HCT116 (cell line): ENCODE data around the gene KHDRBS1. TPM values are rescaled to one million over a fixed set of nuclear protein-coding genes. Genes with fewer than 3 reads are reported as not detected.

Experiments used
- ATAC-seq: fragments of 200-7000 bp; cut with Tn5 transposase; 2 replicates; pipeline ENCODE4 v1.9.1; 2020; ENCODE audit warnings: mild to moderate bottlenecking, moderate library complexity
- BruUV-seq: library from RNA; stranded (reverse); fragments of 400-500 nt; replicated peaks from 2 replicates; lab custom pipeline; 2021; lab: Mats Ljungman, UMichigan
- CTCF ChIA-PET: fragments of 300-600 bp; sonication (Branson Sonifier 250); formaldehyde crosslinking; loops from one replicate; lab custom pipeline; 2021; ENCODE audit warnings: antibody characterized with exemption; lab: Charles Lee
- POLR2A ChIA-PET: fragments of 300-600, 350-600 bp; sonication (Branson Sonifier 250); formaldehyde crosslinking; loops from one replicate; lab custom pipeline; 2021; ENCODE audit warnings: antibody characterized with exemption; lab: Charles Lee
- RAD21 ChIA-PET, 2 experiments: fragments of 300-600 bp; sonication (Branson Sonifier 250); formaldehyde crosslinking; loops; one replicate each; lab custom pipeline; 2023; ENCODE audit warnings: low total read pairs in 2 of 2; ENCODE audit not compliant: uncharacterized antibody in 2 of 2, unreplicated experiment in 2 of 2, low non-redundant PET in 1 of 2; lab: Charles Lee
- DNase-seq: peaks from one replicate; pipeline ENCODE4 v3.0.0-alpha.2; 2010; ENCODE audit warnings: low read depth, low spot score
- H2AFZ ChIP-seq: fragments of 200-600 bp; shearing (Covaris generic), sonication (generic); 2 replicates; pipeline ENCODE4 v1.6.1; 2017; ENCODE audit warnings: low read depth, mixed run types, mixed read lengths, antibody characterized with exemption, low read length; ENCODE audit not compliant: poor library complexity, severe bottlenecking
- H3K27ac ChIP-seq: 2 replicates; pipeline ENCODE4 v1.5.1; 2012; ENCODE audit warnings: low read depth, low read length
- H3K27me3 ChIP-seq: fragments of 200-600 bp; sonication (generic); 2 replicates; pipeline ENCODE4 v1.6.1; 2016; ENCODE audit warnings: mixed run types, low read length, mixed read lengths; ENCODE audit not compliant: insufficient read depth
- H3K36me3 ChIP-seq, 2 experiments: fragments of 200-500 bp in 1 of 2; fragments of 200-600 bp in 1 of 2; sonication (Bioruptor generic) in 1 of 2; sonication (generic) in 1 of 2; 2 replicates each; pipeline versions ENCODE4 v1.5.1 to v1.6.1; 2014 to 2016; ENCODE audit warnings: low read length in 2 of 2, inconsistent platforms in 1 of 2, mixed read lengths in 1 of 2, mixed run types in 1 of 2; ENCODE audit not compliant: insufficient read depth in 2 of 2, control insufficient read depth in 1 of 2
- H3K4me1 ChIP-seq, 2 experiments: fragments of 200-600 bp in 1 of 2; sonication (generic) in 1 of 2; 2 replicates each; pipeline versions ENCODE4 v1.5.1 to v1.6.1; 2012 to 2017; ENCODE audit warnings: low read length in 2 of 2, inconsistent platforms in 1 of 2, mild to moderate bottlenecking in 1 of 2, mixed read lengths in 1 of 2, mixed run types in 1 of 2, moderate library complexity in 1 of 2; ENCODE audit not compliant: insufficient read depth in 2 of 2, control insufficient read depth in 1 of 2
- H3K4me2 ChIP-seq: fragments of 200-600 bp; sonication (generic); 2 replicates; pipeline ENCODE4 v1.6.1; 2017; ENCODE audit warnings: mixed run types, low read length, mixed read lengths
- H3K4me3 ChIP-seq, 2 experiments: fragments of 200-600 bp in 1 of 2; sonication (generic) in 1 of 2; replicated peaks in 1 of 2; 2 replicates each; pipeline ENCODE4 v1.5.1; 2011 to 2016; ENCODE audit warnings: low read length in 2 of 2, control low read depth in 1 of 2, low read depth in 1 of 2, mild to moderate bottlenecking in 1 of 2, mixed read lengths in 1 of 2, mixed run types in 1 of 2
- H3K79me2 ChIP-seq: fragments of 200-600 bp; sonication (generic); 2 replicates; pipeline ENCODE4 v1.6.1; 2017; ENCODE audit warnings: mild to moderate bottlenecking, mixed run types, low read length, moderate library complexity, mixed read lengths; ENCODE audit not compliant: insufficient read depth
- H3K9ac ChIP-seq: fragments of 200-600 bp; sonication (generic); 2 replicates; pipeline ENCODE4 v1.6.1; 2016; ENCODE audit warnings: low read length, mixed read lengths
- H3K9me2 ChIP-seq: fragments of 200-600 bp; sonication (generic), shearing (Covaris generic); 2 replicates; pipeline ENCODE4 v1.6.1; 2017; ENCODE audit warnings: mixed run types, mild to moderate bottlenecking, moderate library complexity; ENCODE audit not compliant: insufficient read depth
- H3K9me3 ChIP-seq, 2 experiments: fragments of 200-500 bp in 1 of 2; fragments of 200-600 bp in 1 of 2; sonication (Bioruptor generic) in 1 of 2; sonication (generic) in 1 of 2; 2 replicates each; pipeline ENCODE4 v1.6.1; 2014 to 2017; ENCODE audit warnings: low read length in 2 of 2, mixed read lengths in 2 of 2, inconsistent platforms in 1 of 2, low read depth in 1 of 2, mild to moderate bottlenecking in 1 of 2, mixed run types in 1 of 2, moderate library complexity in 1 of 2; ENCODE audit not compliant: control insufficient read depth in 1 of 2, insufficient read depth in 1 of 2
- H4K20me1 ChIP-seq: fragments of 200-600 bp; sonication (generic), shearing (Covaris generic); 2 replicates; pipeline ENCODE4 v1.6.1; 2017; ENCODE audit warnings: mixed run types, mild to moderate bottlenecking, moderate library complexity; ENCODE audit not compliant: insufficient read depth
- EGR1 ChIP-seq: IDR thresholded peaks from 2 replicates; pipeline ENCODE4 v1.6.1; 2012; ENCODE audit warnings: low read depth
- ELF1 ChIP-seq: IDR thresholded peaks from 2 replicates; pipeline ENCODE4 v1.6.1; 2012; ENCODE audit warnings: low read depth, borderline replicate concordance
- EZH2 ChIP-seq: fragments of 200-600 bp; sonication (generic); IDR thresholded peaks from 2 replicates; pipeline ENCODE4 v1.6.1; 2017; ENCODE audit warnings: antibody characterized with exemption, mixed run types
- EZH2phosphoT487 ChIP-seq: fragments of 200-600 bp; IDR thresholded peaks from 2 replicates; pipeline ENCODE4 v1.6.1; 2018; ENCODE audit warnings: antibody characterized with exemption, borderline replicate concordance
- FOSL1 ChIP-seq: IDR thresholded peaks from 2 replicates; pipeline ENCODE4 v1.6.1; 2012; ENCODE audit warnings: low read depth
- JUND ChIP-seq: IDR thresholded peaks from 2 replicates; pipeline ENCODE4 v1.6.1; 2012
- POLR2A ChIP-seq: IDR thresholded peaks from 2 replicates; pipeline ENCODE4 v1.7.0; 2011; ENCODE audit warnings: borderline replicate concordance; ENCODE audit not compliant: insufficient read depth, insufficient read length; ENCODE audit errors: extremely low read depth
- POLR2AphosphoS5 ChIP-seq: IDR thresholded peaks from 2 replicates; pipeline ENCODE4 v1.6.1; 2011; ENCODE audit warnings: mild to moderate bottlenecking, low read depth, low read length, moderate library complexity
- RAD21 ChIP-seq: IDR thresholded peaks from 2 replicates; pipeline ENCODE4 v1.6.1; 2012; ENCODE audit warnings: low read depth, mild to moderate bottlenecking
- SIN3A ChIP-seq: IDR thresholded peaks from 2 replicates; pipeline ENCODE4 v1.6.1; 2012; ENCODE audit warnings: low read depth
- SP1 ChIP-seq: IDR thresholded peaks from 2 replicates; pipeline ENCODE4 v1.6.1; 2012; ENCODE audit warnings: low read depth
- SRF ChIP-seq: IDR thresholded peaks from 2 replicates; pipeline ENCODE4 v1.6.1; 2012; ENCODE audit warnings: low read depth
- YY1 ChIP-seq: IDR thresholded peaks from 2 replicates; pipeline ENCODE4 v1.6.1; 2011; ENCODE audit warnings: low read length, low read depth, moderate library complexity, mild to moderate bottlenecking; ENCODE audit not compliant: insufficient replicate concordance; ENCODE audit errors: extremely low read depth
- ZFX ChIP-seq: fragments of 450-650 bp; IDR thresholded peaks from 2 replicates; pipeline ENCODE4 v1.6.1; 2017
- ZNF274 ChIP-seq: fragments of 200-500 bp; sonication (Bioruptor generic); IDR thresholded peaks from 2 replicates; pipeline ENCODE4 v1.6.1; 2014; ENCODE audit warnings: mild to moderate bottlenecking, low read depth, low read length, inconsistent platforms
- intact Hi-C: fragments of 100-400 bp; cut with micrococcal nuclease; formaldehyde crosslinking; loops from 2 replicates; pipeline ENCODE4 v1.10.0; 2022
- total RNA-seq: library from RNA; stranded (reverse); gene quantifications from one replicate; pipeline ENCODE4 v1.2.1, GENCODE V29; 2021; ENCODE audit not compliant: unreplicated experiment
- TF ChIP-seq, protein P1 (sequence below), 3 experiments: fragments of 200-600 bp in 1 of 3; sonication (generic) in 1 of 3; IDR thresholded peaks in 2 of 3; conservative IDR thresholded peaks in 1 of 3; 2 replicates each; pipeline ENCODE4 v1.5.1; 2012 to 2017; ENCODE audit warnings: low read depth in 2 of 3, low read length in 2 of 3, antibody characterized with exemption in 1 of 3, borderline replicate concordance in 1 of 3, control low read depth in 1 of 3, mild to moderate bottlenecking in 1 of 3, mixed read lengths in 1 of 3, mixed run types in 1 of 3, moderate library complexity in 1 of 3; ENCODE audit not compliant: insufficient read depth in 1 of 3
- TF ChIP-seq, protein P2 (sequence below): IDR thresholded peaks from 2 replicates; pipeline ENCODE4 v1.6.1; 2012
- TF ChIP-seq, protein P3 (sequence below): IDR thresholded peaks from 2 replicates; pipeline ENCODE4 v1.6.1; 2012
- TF ChIP-seq, protein P4 (sequence below): IDR thresholded peaks from 2 replicates; pipeline ENCODE4 v1.6.1; 2012; ENCODE audit warnings: low read depth
- TF ChIP-seq, protein P5 (sequence below): IDR thresholded peaks from 2 replicates; pipeline ENCODE4 v1.6.1; 2011; ENCODE audit warnings: mild to moderate bottlenecking, low read length, moderate library complexity; ENCODE audit not compliant: insufficient replicate concordance; ENCODE audit errors: extremely low read depth

KHDRBS1 gene
- total RNA-seq, 1 experiment from 2014 or later = 215 TPM

DNA sequence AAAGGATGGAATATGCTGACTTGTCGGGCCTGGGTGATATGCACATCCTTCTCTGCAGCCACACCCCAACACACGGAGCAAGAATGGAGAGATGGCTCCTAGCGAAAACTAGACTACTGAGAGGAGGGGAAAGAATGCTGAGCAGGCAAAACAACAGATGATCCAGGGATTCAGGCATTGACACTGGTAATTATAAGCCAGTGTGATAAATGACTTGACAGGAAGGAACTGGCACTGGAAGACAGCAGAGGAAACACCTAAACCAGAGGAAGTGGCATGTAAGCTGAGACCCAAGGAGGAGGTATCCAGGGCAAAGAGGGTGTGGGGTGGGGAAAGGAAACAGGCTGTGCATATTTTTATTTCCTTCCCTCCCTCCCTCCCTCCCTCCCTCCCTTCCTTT, 31.7 kb upstream of the KHDRBS1 start:
- Histone ChIP-seq H3K4me1 (peaks cover 3 to 7% of the 10 kb centered on the region in 2 experiments; a peak in 3 of 4 replicates), H3K9me2 (no peaks in the 10 kb centered on the region), H3K36me3 (no peaks in the 10 kb centered on the region), H3K4me2 (no peak overlapping the region), H3K9me3 (no peaks in the 10 kb centered on the region), H3K27ac (no peak overlapping the region), H2AFZ (no peak overlapping the region), H3K4me3 (no peak overlapping the region), H3K27me3 (no peaks in the 10 kb centered on the region), H3K79me2 (no peaks in the 10 kb centered on the region), H4K20me1 (no peaks in the 10 kb centered on the region), H3K9ac (no peak overlapping the region)
- no peak for DNase-seq
- BruUV-seq = no TSS peak
- CTCF ChIA-PET = interaction anchor here (0.7 kb wide), 1 partner anchor 18 kb away, joined by 4 read pairs; no protein-coding TSS in a partner anchor
- TF ChIP-seq, protein P1, sequence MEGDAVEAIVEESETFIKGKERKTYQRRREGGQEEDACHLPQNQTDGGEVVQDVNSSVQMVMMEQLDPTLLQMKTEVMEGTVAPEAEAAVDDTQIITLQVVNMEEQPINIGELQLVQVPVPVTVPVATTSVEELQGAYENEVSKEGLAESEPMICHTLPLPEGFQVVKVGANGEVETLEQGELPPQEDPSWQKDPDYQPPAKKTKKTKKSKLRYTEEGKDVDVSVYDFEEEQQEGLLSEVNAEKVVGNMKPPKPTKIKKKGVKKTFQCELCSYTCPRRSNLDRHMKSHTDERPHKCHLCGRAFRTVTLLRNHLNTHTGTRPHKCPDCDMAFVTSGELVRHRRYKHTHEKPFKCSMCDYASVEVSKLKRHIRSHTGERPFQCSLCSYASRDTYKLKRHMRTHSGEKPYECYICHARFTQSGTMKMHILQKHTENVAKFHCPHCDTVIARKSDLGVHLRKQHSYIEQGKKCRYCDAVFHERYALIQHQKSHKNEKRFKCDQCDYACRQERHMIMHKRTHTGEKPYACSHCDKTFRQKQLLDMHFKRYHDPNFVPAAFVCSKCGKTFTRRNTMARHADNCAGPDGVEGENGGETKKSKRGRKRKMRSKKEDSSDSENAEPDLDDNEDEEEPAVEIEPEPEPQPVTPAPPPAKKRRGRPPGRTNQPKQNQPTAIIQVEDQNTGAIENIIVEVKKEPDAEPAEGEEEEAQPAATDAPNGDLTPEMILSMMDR (IDR thresholded peaks at IDR 0.05 in 2 of 3, conservative IDR thresholded peaks at IDR 0.05 in 1 of 3; ENCODE audit: borderline replicate concordance in 1 of 3, insufficient read depth in 1 of 3, low read depth in 2 of 3, low read length in 2 of 3) = no peak
- TF ChIP-seq POLR2A (no peak), JUND (no peak), FOSL1 (no peak), POLR2AphosphoS5 (no peak), YY1 (no peak), SRF (no peak), RAD21 (no peak), ZFX (no peak), ZNF274 (no peak), SP1 (no peak), EZH2 (no peak), SIN3A (no peak), ELF1 (no peak), EZH2phosphoT487 (no peak), EGR1 (no peak)
- TF ChIP-seq, protein P2, sequence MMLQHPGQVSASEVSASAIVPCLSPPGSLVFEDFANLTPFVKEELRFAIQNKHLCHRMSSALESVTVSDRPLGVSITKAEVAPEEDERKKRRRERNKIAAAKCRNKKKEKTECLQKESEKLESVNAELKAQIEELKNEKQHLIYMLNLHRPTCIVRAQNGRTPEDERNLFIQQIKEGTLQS = no peak
- TF ChIP-seq, protein P3, sequence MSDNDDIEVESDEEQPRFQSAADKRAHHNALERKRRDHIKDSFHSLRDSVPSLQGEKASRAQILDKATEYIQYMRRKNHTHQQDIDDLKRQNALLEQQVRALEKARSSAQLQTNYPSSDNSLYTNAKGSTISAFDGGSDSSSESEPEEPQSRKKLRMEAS = no peak
- TF ChIP-seq, protein P4, sequence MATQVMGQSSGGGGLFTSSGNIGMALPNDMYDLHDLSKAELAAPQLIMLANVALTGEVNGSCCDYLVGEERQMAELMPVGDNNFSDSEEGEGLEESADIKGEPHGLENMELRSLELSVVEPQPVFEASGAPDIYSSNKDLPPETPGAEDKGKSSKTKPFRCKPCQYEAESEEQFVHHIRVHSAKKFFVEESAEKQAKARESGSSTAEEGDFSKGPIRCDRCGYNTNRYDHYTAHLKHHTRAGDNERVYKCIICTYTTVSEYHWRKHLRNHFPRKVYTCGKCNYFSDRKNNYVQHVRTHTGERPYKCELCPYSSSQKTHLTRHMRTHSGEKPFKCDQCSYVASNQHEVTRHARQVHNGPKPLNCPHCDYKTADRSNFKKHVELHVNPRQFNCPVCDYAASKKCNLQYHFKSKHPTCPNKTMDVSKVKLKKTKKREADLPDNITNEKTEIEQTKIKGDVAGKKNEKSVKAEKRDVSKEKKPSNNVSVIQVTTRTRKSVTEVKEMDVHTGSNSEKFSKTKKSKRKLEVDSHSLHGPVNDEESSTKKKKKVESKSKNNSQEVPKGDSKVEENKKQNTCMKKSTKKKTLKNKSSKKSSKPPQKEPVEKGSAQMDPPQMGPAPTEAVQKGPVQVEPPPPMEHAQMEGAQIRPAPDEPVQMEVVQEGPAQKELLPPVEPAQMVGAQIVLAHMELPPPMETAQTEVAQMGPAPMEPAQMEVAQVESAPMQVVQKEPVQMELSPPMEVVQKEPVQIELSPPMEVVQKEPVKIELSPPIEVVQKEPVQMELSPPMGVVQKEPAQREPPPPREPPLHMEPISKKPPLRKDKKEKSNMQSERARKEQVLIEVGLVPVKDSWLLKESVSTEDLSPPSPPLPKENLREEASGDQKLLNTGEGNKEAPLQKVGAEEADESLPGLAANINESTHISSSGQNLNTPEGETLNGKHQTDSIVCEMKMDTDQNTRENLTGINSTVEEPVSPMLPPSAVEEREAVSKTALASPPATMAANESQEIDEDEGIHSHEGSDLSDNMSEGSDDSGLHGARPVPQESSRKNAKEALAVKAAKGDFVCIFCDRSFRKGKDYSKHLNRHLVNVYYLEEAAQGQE = no peak
- TF ChIP-seq, protein P5, sequence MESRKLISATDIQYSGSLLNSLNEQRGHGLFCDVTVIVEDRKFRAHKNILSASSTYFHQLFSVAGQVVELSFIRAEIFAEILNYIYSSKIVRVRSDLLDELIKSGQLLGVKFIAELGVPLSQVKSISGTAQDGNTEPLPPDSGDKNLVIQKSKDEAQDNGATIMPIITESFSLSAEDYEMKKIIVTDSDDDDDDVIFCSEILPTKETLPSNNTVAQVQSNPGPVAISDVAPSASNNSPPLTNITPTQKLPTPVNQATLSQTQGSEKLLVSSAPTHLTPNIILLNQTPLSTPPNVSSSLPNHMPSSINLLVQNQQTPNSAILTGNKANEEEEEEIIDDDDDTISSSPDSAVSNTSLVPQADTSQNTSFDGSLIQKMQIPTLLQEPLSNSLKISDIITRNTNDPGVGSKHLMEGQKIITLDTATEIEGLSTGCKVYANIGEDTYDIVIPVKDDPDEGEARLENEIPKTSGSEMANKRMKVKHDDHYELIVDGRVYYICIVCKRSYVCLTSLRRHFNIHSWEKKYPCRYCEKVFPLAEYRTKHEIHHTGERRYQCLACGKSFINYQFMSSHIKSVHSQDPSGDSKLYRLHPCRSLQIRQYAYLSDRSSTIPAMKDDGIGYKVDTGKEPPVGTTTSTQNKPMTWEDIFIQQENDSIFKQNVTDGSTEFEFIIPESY = no peak
- intact Hi-C loops = no loop called here
- POLR2A ChIA-PET = no interaction called here
- RAD21 ChIA-PET = no interaction called here
- no peak for ATAC-seq
